Activated gamma-delta T cell treated with Interleukin-2 at 50 U/mL for 16 hours (primary cell): Measurements from ENCODE around the gene GTPBP6.
"Not testable (repeated sequence)": the region's sequence is repeated elsewhere in the genome, so short reads cannot be mapped to it uniquely, and the experiment has no call there.

Source experiments
- DNase-seq: peaks from one replicate; pipeline ENCODE4 v3.0.0-alpha.2; 2020

Gene GTPBP6

DNA sequence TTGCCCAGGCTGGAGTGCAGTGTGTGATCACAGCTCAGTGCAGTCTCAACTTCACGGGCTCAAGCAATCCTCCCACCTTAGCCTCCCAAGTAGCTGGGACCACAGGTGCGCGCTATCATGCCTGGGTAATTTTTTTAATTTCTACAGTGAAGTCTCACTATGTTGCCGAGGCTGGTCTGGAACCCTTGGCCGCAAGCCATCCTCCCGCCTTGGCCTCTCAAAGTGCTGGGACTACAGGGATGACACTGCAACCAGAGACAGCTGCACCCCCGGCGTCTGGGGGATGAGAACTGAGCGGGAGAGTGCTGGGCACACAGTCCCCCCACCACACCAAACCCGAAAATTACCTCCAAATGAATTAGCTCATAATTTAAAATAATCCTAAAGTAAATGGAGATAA lies 33.1 kb upstream of the GTPBP6 start:
- no peak for DNase-seq

DNA sequence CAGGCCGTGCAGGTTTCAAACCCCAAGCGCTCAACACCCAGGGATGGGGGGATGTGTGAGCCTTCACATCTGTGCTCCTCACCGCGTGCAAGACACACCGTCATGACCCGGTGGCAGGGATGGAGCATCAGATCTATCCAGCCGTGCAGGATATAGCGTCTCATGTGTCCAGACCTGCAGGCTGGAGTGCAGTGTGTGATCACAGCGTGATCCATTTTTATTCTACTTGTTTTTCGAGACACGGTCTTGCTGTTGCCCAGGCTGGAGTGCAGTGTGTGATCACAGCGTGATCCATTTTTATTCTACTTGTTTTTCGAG lies 32.7 kb upstream of the GTPBP6 start:
- not testable (repeated sequence) for DNase-seq

DNA sequence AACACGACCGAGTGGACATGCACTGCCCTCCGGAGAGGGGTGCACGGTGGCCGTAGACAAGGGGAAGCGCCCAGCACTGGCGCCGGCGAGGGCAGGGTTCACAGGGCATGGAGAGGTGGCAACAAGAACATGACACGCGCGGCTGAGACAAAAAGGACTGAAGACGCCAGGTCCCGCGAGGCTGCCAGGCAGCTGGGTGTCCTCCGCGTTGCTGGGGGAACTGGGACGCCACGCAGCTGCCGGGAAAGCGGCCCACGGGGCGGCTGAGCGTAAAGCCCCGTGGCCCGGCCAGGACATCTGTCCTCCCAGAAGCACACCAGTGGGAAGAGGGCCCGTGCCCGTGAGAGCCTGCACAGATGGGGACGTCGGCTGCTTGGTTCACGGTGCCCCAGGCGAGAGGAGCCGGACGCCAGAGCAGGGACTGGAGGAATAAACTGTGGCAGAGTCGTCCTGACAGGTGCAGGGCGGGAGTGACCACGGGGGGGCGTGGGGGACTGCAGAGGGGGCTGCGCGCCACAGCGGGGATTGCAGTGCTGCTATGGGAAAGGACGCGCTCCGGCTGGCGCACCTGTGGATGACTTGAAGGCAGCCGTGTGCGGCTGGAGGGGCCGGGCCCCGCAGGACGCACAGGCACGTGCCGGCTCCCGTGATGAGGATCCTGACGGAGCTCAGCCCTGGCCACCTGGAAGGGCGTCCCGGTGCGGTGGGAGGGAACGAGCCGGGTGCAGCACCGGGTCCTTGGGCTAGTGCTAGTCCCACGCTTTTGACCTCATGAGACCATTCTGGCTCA lies 32.1 kb upstream of the GTPBP6 start:
- DNase-seq: no peak

DNA sequence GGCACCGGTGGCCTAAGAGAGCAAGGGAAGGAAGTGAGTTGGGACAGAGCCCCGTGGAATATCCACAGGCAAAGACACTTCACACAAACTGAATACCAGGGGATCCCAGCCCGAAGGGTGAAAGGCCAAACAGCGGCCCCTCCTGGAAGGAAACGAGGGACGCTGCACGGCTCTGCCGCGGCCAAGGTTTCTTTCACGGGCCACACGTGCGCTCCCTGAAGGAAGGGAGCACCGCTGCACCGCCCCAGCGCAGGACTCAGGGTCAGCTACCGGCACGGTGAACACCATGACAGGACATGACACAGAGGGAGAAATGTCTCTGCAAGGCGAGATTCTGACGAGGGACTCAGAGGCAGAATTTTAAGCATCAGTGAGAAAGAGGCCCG lies 31.5 kb upstream of the GTPBP6 start:
- DNase-seq: no peak

DNA sequence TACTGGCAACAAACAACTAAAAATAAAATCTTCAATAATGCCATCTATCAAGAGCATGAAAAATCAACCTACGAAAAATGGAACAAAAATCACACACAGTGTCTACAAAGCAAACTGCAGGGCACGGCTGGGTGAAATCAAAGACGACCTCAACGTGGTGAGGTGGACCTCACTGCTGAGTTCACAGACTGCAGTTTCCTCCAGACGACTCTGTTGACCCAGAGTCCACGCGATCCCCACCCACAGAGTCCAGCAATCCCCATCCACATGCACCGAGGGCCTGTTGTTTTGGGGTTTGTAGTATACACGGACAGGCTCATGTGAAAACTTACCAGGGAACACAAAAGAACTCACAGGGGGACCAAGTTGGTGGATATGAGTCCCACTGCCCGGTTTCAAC lies 31.1 kb upstream of the GTPBP6 start:
- DNase-seq: no peak

DNA sequence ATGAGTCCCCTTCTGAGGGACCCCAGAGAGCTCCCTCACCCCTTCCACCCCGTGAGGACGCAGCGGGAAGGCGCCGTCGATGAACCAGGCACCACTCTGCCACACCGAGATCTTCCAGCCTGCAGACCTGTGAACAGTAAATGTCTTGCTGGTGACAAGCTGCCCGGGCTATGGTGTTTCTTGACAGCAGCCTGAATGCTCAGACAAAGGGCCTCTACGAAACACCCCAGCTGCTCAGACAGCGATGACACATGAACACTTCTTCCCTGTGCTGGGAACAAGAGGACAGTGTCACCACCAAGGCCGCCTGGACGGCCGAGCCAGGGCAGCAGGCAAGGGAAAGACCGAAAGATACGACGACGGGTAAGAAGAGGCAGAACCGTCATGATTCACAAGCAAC lies 30.6 kb upstream of the GTPBP6 start:
- no peak for DNase-seq

DNA sequence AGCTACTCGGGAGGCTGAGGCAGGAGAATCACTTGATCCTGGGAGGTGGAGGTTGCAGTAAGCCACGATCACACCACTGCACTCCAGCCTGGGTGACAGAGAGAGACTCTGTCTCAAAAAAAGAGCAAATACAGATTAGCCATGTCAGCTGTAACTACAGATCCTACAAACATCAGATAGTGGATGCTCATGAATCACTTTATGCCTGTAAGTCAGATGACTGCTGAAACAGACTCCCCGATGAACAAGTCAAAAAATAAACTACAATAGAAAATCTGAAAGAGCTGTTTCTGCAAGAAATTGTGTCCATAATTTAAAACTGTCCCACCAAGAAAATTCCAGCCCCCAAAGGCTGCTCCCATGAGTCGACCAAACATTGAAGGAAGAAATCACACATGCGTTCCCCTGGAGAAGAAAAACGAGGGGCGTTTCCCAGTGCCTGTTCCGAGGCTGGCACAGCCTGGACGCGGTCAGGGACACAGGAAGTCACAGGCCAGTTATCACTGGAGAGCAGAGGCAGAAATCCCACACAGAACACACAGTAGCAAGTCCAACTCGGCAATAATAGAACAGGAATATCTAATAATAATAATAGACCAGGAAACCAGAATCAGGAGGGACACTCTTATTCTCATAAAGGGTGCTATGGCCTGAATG lies 30.0 kb upstream of the GTPBP6 start:
- DNase-seq: no peak

DNA sequence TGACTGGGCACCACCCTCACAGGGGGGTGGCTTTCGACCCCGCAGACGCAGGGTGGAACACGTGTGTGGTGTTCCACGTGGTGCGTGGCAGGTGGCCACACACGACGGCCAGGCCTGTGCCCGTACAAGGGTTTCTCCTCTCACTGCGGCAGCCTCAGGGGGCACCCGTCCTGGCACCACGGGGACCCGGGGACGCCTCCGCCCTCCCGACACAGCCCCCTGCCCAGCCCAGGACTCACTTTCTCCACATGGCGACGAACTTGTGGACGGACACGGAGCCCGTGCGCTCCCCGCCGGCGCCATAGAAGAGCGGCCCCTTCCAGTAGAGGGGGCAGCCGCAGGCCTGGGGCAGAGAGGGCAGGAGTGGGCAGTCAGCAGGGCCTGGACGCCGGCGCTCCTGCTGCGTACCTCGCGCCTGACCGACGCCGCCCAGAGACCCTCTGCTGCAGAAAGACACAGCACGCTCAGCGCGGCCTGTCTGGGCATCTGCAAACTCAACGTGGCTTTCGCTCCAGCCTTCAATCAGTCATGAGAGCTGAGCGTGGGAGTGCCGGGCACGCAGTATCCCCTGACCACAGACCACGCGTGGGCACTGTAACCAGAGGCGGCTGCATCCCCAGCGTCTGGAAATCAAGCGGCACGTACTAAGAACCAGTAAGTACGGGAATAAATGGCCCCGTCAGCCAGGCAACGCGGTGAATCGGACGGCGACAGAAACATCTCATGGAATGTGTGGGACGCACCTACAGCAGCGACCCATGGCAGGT lies 28.9 kb upstream of the GTPBP6 start:
- no peak for DNase-seq

DNA sequence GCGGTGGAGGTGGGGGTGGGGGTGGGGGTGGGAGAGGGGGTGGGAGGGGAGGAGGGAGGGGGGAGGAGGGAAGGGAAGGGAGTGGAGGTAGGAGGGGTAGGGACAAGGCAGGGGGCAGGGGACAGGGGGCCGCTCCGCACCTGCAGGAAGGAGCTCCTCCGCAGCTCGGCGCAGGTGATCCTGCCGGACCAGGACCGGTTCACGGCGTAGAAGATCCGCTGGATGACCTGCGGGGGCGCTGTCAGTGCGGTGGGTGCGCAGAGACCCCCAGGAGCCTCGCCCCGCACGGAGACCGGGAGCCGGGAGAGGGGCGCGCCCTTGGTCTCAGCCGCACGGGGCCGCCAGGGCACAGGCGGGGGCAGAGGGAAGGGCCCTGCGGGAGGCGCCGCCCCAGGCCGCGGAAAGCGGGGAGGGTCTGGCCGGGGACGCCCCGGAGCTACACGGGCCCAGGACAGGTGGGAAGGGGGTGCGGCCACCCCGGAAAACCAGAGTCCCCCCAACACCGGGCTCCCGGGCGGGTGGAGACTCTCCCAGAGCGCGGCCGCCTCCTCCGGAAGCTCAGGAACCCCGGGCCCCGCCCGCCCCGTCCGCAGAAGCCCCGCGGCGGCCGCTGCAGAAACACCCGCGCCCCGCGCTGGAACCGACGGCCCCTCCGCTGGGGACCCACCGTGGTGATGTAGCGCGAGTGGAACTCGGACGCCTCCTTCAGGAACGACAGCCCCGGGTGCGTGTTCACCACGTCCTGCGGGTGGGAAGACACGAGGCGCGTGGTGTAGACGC lies 27.6 kb upstream of the GTPBP6 start:
- no peak for DNase-seq

DNA sequence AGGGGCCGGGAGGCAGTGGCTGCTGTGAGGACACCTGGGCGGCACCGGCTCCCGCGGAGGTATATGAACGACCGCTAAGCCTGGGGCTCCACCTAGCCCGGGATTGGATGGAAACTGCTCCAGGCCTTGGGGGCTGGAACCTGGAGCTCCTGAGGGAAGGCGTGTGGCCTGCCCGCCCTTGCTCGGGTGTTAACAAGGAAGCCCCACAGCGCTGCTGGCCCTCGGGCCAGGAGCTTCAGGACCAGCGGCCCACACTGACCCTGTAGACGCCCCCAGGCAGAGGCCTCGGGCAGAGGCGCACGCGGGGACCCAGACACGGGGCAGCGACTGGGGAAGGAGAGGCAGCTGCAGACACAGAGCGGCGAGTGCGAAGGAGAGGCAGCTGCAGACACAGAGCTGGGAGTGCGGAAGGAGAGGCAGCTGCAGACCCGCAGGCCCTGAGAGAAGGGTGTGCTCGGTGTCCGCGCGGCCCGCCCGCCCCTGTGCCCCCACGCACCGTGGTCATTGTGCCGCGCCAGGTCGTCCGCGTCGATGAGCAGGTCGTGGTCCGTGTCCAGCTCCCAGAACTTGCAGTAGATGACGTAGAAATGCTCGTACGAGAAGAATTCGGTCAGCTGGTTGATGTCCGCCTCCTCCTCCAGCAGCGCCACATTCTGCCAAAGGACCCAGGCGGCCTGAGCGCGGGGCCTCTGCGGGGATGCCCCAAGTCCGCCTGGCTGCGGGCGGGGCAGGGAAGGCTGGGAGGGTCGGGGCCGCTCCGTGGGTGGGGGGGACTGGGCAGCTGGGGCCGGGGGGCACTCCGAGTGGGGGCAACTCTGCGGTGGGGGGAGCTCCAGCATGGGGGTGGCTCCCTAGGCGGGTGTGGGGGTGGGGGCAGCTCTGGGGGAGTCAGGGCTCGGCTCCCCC lies 26.7 kb upstream of the GTPBP6 start:
- no peak for DNase-seq

DNA sequence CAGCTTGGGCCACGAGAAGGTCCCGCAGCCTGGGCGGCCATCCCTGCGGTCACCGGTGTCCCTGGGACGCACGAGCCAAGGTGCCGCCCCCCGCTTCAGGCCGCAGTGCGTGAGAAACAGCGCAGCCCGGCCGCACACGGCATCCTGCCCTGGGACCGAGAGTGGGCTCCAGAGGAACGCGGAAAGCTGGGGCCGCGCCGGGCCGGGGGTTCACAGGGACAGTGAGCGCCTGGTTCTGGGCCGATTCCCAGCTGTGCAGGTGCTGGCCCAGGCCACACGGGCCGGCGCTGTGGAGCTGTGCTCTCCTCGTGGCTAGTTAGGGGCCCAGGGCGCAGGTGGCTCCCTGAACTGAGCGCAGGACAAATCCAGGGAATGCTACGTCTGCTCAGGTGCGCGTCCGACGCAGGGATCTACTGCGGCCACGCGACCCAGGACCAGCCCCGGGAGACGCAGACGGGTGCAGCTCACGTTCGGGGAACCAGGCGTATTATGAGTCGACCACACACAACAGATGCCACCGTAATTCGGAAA lies 25.8 kb upstream of the GTPBP6 start:
- DNase-seq: no peak

DNA sequence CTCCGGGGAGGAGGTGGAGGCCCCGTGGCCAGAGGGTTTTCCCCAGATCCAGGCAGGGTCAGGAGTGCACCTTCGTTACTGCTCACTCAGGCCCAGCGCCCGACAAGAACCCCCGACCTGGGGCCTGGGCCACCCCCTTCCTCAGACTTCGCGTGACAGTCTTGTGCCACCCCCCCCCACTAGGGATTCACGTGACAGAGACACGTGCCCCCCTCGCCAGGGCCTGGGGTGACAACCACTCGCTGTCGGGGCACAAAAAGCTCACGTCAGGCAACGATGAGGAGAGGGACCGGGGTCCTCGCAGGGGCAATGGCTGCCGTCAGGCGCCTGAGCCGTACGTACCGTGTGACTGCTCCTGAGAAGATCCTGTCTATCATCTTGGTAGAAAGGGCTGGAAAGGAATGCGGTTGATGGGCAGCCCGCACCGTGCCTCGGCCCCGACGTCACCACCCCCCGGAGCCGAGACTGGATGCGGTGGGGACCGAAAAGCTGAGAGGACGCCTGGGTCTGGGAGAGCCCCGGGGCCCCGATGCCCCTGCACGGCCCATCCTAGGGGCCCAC lies 23.0 kb upstream of the GTPBP6 start:
- no peak for DNase-seq

DNA sequence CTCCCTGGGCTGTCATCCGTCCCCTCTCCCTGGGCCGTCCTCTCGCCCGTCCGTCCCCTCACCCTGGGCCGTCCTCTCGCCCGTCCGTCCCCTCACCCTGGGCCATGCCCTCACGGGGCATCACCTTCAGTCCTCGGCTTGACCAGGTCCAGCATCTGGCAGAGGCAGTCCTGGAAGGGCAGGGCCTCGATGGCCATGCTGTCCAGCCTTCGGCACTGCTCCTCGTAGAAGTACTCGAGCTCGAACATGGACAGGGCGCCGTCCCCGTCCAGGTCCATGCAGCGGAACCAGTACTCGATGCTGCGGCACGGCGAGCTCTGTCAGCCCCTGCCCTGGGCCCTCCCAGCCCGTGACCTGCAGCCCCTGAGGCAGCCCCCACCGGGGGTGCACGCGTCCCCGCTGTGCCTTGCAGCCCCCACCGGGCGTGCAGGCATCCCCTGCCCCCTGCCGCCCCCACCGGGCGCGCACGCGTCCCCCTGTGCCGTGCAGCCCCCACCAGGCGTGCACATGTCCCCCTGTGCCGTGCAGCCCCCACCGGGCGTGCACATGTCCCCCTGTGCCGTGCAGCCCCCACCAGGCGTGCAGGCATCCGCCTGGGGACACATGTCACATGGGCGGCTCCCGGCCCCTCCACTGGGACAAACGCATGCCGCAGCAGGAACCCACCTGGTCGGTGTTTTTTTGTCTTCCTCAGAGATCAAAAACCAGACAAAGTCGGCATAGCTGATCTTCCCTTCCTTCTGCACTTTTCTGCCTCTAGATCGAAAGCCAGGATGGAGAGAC lies 22.2 kb upstream of the GTPBP6 start:
- DNase-seq: no peak

DNA sequence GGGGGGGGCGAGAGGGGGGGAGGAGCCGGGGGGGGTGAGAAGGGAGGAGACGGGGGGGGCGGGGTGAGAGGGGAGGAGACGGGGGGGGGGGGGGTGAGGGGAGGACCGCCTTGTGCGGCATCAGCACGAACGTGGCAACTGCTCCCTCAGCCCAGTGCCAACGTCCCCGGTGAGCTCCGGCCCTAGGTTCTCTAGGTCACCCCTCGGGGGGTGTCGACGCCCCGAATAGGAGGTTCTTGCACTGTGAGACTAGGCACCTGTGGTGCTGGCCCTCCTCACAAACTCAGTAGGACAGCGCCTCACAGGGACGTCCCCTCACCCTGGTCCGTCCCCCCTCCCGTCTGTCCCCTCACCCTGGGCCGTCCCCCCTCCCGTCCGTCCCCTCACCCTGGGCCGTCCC lies 21.5 kb upstream of the GTPBP6 start:
- no peak for DNase-seq

DNA sequence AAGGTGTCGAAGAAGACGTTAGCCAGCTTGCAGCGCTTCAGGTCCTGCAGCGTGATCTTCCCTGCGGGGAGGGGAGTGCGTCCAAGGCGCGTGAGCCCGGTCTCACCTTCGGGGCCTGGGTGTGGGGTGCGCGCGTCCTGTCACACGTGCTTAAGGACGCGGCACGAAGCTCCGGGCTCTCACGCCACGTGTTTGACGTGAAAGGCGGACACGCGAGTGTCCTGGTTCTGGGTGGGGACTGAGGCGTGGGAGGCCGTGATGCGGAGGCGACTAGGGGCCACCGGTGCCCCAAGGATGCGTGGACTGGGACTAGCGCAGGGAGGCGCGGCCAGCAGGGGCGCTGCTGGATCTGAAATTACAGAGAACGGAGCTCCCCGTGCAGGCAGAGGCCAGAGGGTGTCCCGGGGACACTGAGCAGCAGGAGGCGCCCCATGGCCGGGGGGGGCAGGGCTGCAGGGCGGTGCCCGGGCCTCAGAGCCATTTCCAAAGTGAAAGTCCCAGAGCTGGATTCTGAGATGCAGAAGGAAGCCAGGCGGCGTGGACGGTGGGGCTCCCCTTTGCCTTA lies 20.3 kb upstream of the GTPBP6 start:
- DNase-seq: no peak

DNA sequence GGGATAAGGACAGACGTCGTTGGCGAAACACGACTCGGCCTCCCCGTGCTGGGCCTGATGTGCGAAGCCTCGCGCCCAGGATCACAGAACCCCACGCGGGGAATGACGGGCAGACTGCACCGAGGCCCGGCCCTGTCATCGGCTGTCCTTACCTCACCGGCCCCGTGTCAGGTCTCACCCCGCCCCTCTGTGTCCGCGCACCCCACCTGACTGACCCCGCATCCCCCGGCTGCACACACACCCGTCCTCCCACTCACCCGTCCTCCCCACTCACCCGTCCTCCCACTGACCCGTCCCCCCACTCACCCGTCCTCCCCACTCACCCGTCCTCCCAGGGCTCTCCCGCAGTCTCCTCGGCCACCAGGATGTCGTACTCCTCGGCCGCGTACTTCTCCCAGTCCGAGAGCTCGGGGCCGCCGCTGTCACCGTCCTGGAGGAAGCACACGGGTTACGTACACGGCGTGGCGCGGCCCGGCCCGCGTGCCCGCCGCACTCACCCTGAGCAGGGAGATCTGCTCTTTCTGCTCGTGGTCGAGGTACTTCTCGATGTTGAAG lies 19.8 kb upstream of the GTPBP6 start:
- DNase-seq: no peak

DNA sequence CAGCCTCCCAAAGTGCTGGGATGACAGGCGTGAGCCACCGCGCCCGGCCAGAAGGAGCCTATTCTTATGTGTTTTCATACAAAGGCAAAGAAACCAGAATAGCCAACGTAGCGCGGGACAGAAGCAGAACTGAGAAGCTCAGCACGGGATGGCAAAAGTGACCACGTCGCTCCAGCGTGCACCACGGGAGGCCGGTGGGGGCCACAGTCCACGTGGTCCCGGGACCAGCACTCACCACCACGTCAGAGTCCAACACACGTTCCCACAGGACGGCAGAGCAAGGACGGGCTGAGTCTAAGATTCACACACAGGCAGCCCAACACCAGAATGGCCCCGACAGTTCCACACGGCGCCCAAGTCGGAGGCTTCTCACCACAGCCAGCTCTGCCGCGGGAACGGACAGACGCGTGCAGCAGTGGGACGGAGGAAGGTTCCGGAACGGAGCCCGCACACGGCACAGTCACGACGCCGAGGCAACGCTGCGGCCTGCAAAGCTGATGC lies 18.8 kb upstream of the GTPBP6 start:
- DNase-seq: no peak

DNA sequence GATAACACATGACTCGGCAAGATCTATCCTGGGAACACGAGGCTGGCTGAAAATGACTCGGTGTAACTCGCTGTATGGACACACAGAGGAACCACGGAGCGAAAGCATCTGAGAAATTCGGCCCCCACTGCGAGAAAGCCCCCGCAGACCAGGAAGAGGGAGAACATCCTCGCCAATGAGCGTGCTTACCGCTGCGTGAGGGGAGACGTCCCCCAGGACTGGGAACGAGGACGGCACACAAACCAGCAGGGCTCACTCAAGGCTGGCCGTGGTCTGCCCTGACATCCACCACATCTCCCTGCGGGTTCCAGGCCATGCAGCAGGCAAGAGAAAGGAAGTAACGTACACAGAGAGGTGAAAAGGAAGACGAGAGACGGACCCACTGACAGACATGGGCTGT lies 17.6 kb upstream of the GTPBP6 start:
- no peak for DNase-seq

DNA sequence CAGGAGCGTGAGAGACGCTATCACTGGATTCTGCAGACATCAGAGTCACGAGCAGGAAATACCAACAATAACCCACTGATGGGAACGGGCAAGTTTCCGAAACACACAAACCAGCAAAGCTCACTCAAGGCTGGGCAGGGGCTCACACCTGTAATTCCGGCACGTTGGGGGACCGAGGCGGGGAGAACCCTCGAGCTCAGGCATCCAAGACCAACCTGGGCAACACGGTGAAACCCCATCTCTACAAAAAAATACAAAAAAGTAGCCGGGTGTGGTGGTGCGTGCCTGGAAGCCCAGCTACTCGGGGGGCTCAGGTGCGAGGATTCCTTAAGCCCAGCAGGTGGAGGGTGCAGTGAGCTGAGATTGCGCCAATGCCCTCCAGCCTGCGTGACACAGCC lies 17.2 kb upstream of the GTPBP6 start:
- DNase-seq: no peak
